Calu3 (cell line): ENCODE data around the gene FIP1L1. TPM values are rescaled to one million over a fixed set of nuclear protein-coding genes. Genes with fewer than 3 reads are reported as not detected.

Source experiments
- BruUV-seq: library from RNA; stranded (reverse); fragments of 400-500 nt; replicated peaks from 2 replicates; lab custom pipeline; 2021; lab: Mats Ljungman, UMichigan
- CTCF ChIA-PET: fragments of 300-600 bp; sonication (Branson Sonifier 250); formaldehyde crosslinking; loops from one replicate; lab custom pipeline; 2022; ENCODE audit warnings: antibody characterized with exemption; lab: Charles Lee
- DNase-seq: peaks from one replicate; pipeline ENCODE4 v3.0.0; 2022
- H3K27ac Mint-ChIP-seq: one replicate; pipeline ENCODE4 v1.8.0; 2022; ENCODE audit warnings: mixed read lengths; ENCODE audit not compliant: unreplicated experiment
- H3K27me3 Mint-ChIP-seq: one replicate; pipeline ENCODE4 v1.8.0; 2022; ENCODE audit warnings: mixed read lengths; ENCODE audit not compliant: unreplicated experiment
- H3K36me3 Mint-ChIP-seq: one replicate; pipeline ENCODE4 v1.8.0; 2022; ENCODE audit warnings: mild to moderate bottlenecking, moderate library complexity, mixed read lengths; ENCODE audit not compliant: insufficient read depth, unreplicated experiment
- H3K4me1 Mint-ChIP-seq: one replicate; pipeline ENCODE4 v1.8.0; 2022; ENCODE audit warnings: mild to moderate bottlenecking, low read depth, mixed read lengths; ENCODE audit not compliant: unreplicated experiment
- H3K4me3 Mint-ChIP-seq: one replicate; pipeline ENCODE4 v1.8.0; 2022; ENCODE audit warnings: mild to moderate bottlenecking, low read depth, moderate library complexity, mixed read lengths; ENCODE audit not compliant: unreplicated experiment
- H3K9me3 Mint-ChIP-seq: one replicate; pipeline ENCODE4 v1.8.0; 2022; ENCODE audit warnings: low read depth, mixed read lengths; ENCODE audit not compliant: unreplicated experiment
- CTCF ChIP-seq: fragments of 200-600 bp; IDR thresholded peaks from one replicate; pipeline ENCODE4 v1.8.0; 2022; ENCODE audit warnings: antibody characterized with exemption; ENCODE audit not compliant: unreplicated experiment
- intact Hi-C: fragments of 100-400 bp; cut with micrococcal nuclease; formaldehyde crosslinking; loops from one replicate; pipeline ENCODE4 v1.10.0; 2022; ENCODE audit not compliant: unreplicated experiment
- total RNA-seq: library from RNA; stranded (reverse); gene quantifications from 2 replicates; pipeline ENCODE4 v1.2.3, GENCODE V29; 2022

FIP1L1 gene
- total RNA-seq, 1 experiment from 2014 or later: 56.3 TPM

GRCh38 chr4:53498706-53499105 lies 121.3 kb downstream of the FIP1L1 start:
- Mint-ChIP-seq H3K4me3 (no peak overlapping the region), H3K9me3 (no peaks in the 10 kb centered on the region), H3K27me3 (no peaks in the 10 kb centered on the region), H3K4me1 (no peaks in the 10 kb centered on the region), H3K36me3 (no peaks in the 10 kb centered on the region), H3K27ac (no peak overlapping the region)
- CTCF ChIA-PET: no interaction called here
- no TSS peak for BruUV-seq
- intact Hi-C loops: no loop called here
- no peak for TF ChIP-seq CTCF
- no peak for DNase-seq

GRCh38 chr4:53499791-53500190 lies 122.3 kb downstream of the FIP1L1 start:
- Mint-ChIP-seq H3K36me3 (no peaks in the 10 kb centered on the region), H3K9me3 (no peaks in the 10 kb centered on the region), H3K4me1 (no peaks in the 10 kb centered on the region), H3K27ac (no peak overlapping the region), H3K4me3 (no peak overlapping the region), H3K27me3 (no peaks in the 10 kb centered on the region)
- no peak for TF ChIP-seq CTCF
- intact Hi-C loops: loop anchor here (10.0 kb wide), 1 partner anchor 405 kb away; no protein-coding TSS in a partner anchor
- BruUV-seq: no TSS peak
- CTCF ChIA-PET: no interaction called here
- no peak for DNase-seq

GRCh38 chr4:53500546-53500945 lies 123.1 kb downstream of the FIP1L1 start:
- intact Hi-C loops: loop anchor here (10.0 kb wide), 1 partner anchor 404 kb away; no protein-coding TSS in a partner anchor
- Mint-ChIP-seq H3K9me3 (no peaks in the 10 kb centered on the region), H3K27me3 (no peaks in the 10 kb centered on the region), H3K4me3 (no peak overlapping the region), H3K27ac (no peak overlapping the region), H3K4me1 (no peaks in the 10 kb centered on the region), H3K36me3 (no peaks in the 10 kb centered on the region)
- CTCF ChIA-PET: no interaction called here
- no TSS peak for BruUV-seq
- TF ChIP-seq CTCF: no peak
- no peak for DNase-seq

- Mint-ChIP-seq H3K27me3 (no peaks in the 10 kb centered on the region), H3K4me1 (no peaks in the 10 kb centered on the region), H3K9me3 (no peaks in the 10 kb centered on the region), H3K4me3 (no peak overlapping the region), H3K27ac (no peak overlapping the region), H3K36me3 (no peaks in the 10 kb centered on the region)
- no peak for TF ChIP-seq CTCF
- BruUV-seq: no TSS peak
- intact Hi-C loops: loop anchor here (10.0 kb wide), 1 partner anchor 403 kb away; no protein-coding TSS in a partner anchor
- DNase-seq: no peak
- CTCF ChIA-PET: no interaction called here
Observed at GRCh38 chr4:53501561-53501960, 124.1 kb downstream of the FIP1L1 start.
